Hepatocyte (in vitro differentiated cells): Measurements from ENCODE around the gene CUL1. TPM values are rescaled to one million over a fixed set of nuclear protein-coding genes. Genes with fewer than 3 reads are reported as not detected.

Experiments
- DNase-seq: peaks from one replicate; pipeline ENCODE4 v3.0.0-alpha.2; 2016; ENCODE audit warnings: low spot score
- H2AFZ ChIP-seq: fragments of 200-600 bp; sonication (generic); 2 replicates; pipeline ENCODE4 v1.6.0; 2016; ENCODE audit warnings: antibody characterized with exemption, mild to moderate bottlenecking
- H3K27ac ChIP-seq: fragments of 200-600 bp; sonication (generic); 2 replicates; pipeline ENCODE4 v1.5.1; 2016; ENCODE audit warnings: mild to moderate bottlenecking
- H3K27me3 ChIP-seq: fragments of 200-600 bp; sonication (generic); 2 replicates; pipeline ENCODE4 v1.6.1; 2016
- H3K36me3 ChIP-seq: fragments of 200-600 bp; sonication (generic); replicated peaks from 2 replicates; pipeline ENCODE4 v1.5.1; 2016; ENCODE audit warnings: low read depth; ENCODE audit not compliant: insufficient read depth
- H3K4me1 ChIP-seq: fragments of 200-600 bp; sonication (generic); 2 replicates; pipeline ENCODE4 v1.5.1; 2016; ENCODE audit warnings: mild to moderate bottlenecking, moderate library complexity; ENCODE audit not compliant: insufficient read depth
- H3K4me2 ChIP-seq: fragments of 200-600 bp; sonication (generic); 2 replicates; pipeline ENCODE4 v1.6.0; 2016
- H3K4me3 ChIP-seq: fragments of 200-600 bp; sonication (generic); 2 replicates; pipeline ENCODE4 v1.5.1; 2016; ENCODE audit warnings: mild to moderate bottlenecking
- H3K79me2 ChIP-seq: fragments of 200-600 bp; sonication (generic); 2 replicates; pipeline ENCODE4 v1.6.0; 2017; ENCODE audit warnings: mild to moderate bottlenecking
- H3K9me2 ChIP-seq: fragments of 200-600 bp; sonication (generic); replicated peaks from 2 replicates; pipeline ENCODE4 v1.6.0; 2017; ENCODE audit warnings: mild to moderate bottlenecking; ENCODE audit not compliant: insufficient read depth
- H3K9me3 ChIP-seq: fragments of 200-600 bp; sonication (generic); 2 replicates; pipeline ENCODE4 v1.5.1; 2016; ENCODE audit warnings: low read depth, mild to moderate bottlenecking
- H4K20me1 ChIP-seq: fragments of 200-600 bp; sonication (generic); 2 replicates; pipeline ENCODE4 v1.6.0; 2016; ENCODE audit warnings: mild to moderate bottlenecking; ENCODE audit not compliant: insufficient read depth, poor library complexity, severe bottlenecking
- CTCF ChIP-seq: fragments of 200-600 bp; sonication (generic); IDR thresholded peaks from 2 replicates; pipeline ENCODE4 v1.5.1; 2016; ENCODE audit warnings: antibody characterized with exemption, mild to moderate bottlenecking; ENCODE audit not compliant: poor library complexity
- EZH2 ChIP-seq: fragments of 200-600 bp; sonication (generic); IDR thresholded peaks from 2 replicates; pipeline ENCODE4 v1.6.1; 2016; ENCODE audit warnings: antibody characterized with exemption, mild to moderate bottlenecking, borderline replicate concordance
- EZH2phosphoT487 ChIP-seq: fragments of 200-600 bp; sonication (generic); IDR thresholded peaks from one replicate; pipeline ENCODE4 v1.6.1; 2018; ENCODE audit warnings: antibody characterized with exemption, mild to moderate bottlenecking, low read depth, moderate library complexity; ENCODE audit not compliant: unreplicated experiment, severe bottlenecking
- WGBS: methylation state at CpG from one replicate; pipeline ENCODE4 v1.1.6; 2016; ENCODE audit warnings: low lambda C conversion rate; ENCODE audit errors: missing lambda C conversion rate; 5-methylcytosine and 5-hydroxymethylcytosine counted together
- polyA plus RNA-seq: library from polyadenylated mRNA; unstranded; fragments of >200 nt; fragmentation: Nextera tagmentation; extraction: Ambion mirVana; gene quantifications from 2 replicates; pipeline ENCODE4 v1.2.1, GENCODE V29; 2016
- total RNA-seq: library from RNA; depleted of rRNA; stranded (reverse); fragments of >200 nt; gene quantifications from 2 replicates; pipeline ENCODE4 v1.2.3, GENCODE V29; 2014

CUL1 gene
- total and polyA plus RNA-seq, 2 experiments from 2014 or later, result 56.7 to 68.4 TPM

GRCh38 chr7:148821422-148821821 lies 122.7 kb downstream of the CUL1 start:
- H4K20me1 ChIP-seq, result no peaks in the 10 kb centered on the region
- no peaks in the 10 kb centered on the region for H3K79me2 ChIP-seq
- TF ChIP-seq EZH2, result no peak
- no peak for TF ChIP-seq EZH2phosphoT487
- TF ChIP-seq CTCF, result no peak
- no peaks in the 10 kb centered on the region for H3K9me3 ChIP-seq
- H3K4me1 ChIP-seq, result no peaks in the 10 kb centered on the region
- no peak for DNase-seq
- WGBS, result 89% methylated on average over 2 of the region's 2 CpGs
- H3K27me3 ChIP-seq, result no peaks in the 10 kb centered on the region
- no peak overlapping the region for H3K27ac ChIP-seq
- no peak overlapping the region for H3K4me3 ChIP-seq
- no peak overlapping the region for H2AFZ ChIP-seq
- no peaks in the 10 kb centered on the region for H3K9me2 ChIP-seq
- H3K4me2 ChIP-seq, result no peak overlapping the region
- H3K36me3 ChIP-seq, result no peaks in the 10 kb centered on the region

GRCh38 chr7:148824864-148825263 lies 126.2 kb downstream of the CUL1 start:
- no peaks in the 10 kb centered on the region for H3K36me3 ChIP-seq
- no peak overlapping the region for H2AFZ ChIP-seq
- H3K27ac ChIP-seq, result no peak overlapping the region
- no peak for DNase-seq
- no peak overlapping the region for H3K4me3 ChIP-seq
- no peaks in the 10 kb centered on the region for H3K9me2 ChIP-seq
- H3K27me3 ChIP-seq, result no peaks in the 10 kb centered on the region
- H3K4me2 ChIP-seq, result no peak overlapping the region
- no peaks in the 10 kb centered on the region for H3K79me2 ChIP-seq
- no peaks in the 10 kb centered on the region for H4K20me1 ChIP-seq
- no peaks in the 10 kb centered on the region for H3K4me1 ChIP-seq
- no peaks in the 10 kb centered on the region for H3K9me3 ChIP-seq
- 100% methylated on average over 2 of the region's 2 CpGs for WGBS
- TF ChIP-seq EZH2 (no peak), EZH2phosphoT487 (no peak), CTCF (no peak)

GRCh38 chr7:148825338-148825737 lies 126.6 kb downstream of the CUL1 start:
- Histone ChIP-seq H3K9me2 (no peaks in the 10 kb centered on the region), H4K20me1 (no peaks in the 10 kb centered on the region), H3K4me3 (no peak overlapping the region), H3K4me1 (no peaks in the 10 kb centered on the region), H3K27me3 (no peaks in the 10 kb centered on the region), H2AFZ (no peak overlapping the region), H3K27ac (no peak overlapping the region), H3K36me3 (no peaks in the 10 kb centered on the region), H3K79me2 (no peaks in the 10 kb centered on the region), H3K9me3 (no peaks in the 10 kb centered on the region), H3K4me2 (no peak overlapping the region)
- TF ChIP-seq EZH2 (no peak), EZH2phosphoT487 (no peak), CTCF (no peak)
- no peak for DNase-seq
- WGBS, result 60% methylated on average over 5 of the region's 5 CpGs

- TF ChIP-seq EZH2, result no peak
- TF ChIP-seq EZH2phosphoT487, result no peak
- TF ChIP-seq CTCF, result no peak
- Histone ChIP-seq H3K9me3 (no peaks in the 10 kb centered on the region), H4K20me1 (no peaks in the 10 kb centered on the region), H3K9me2 (no peaks in the 10 kb centered on the region), H3K36me3 (no peaks in the 10 kb centered on the region), H3K4me1 (no peaks in the 10 kb centered on the region), H3K27me3 (no peaks in the 10 kb centered on the region), H3K79me2 (peaks cover 11% of the 10 kb centered on the region), H3K27ac (no peak overlapping the region), H2AFZ (no peak overlapping the region), H3K4me2 (no peak overlapping the region), H3K4me3 (no peak overlapping the region)
- 96% methylated on average over 1 of the region's 1 CpG for WGBS
- DNase-seq, result no peak
These were observed 130.3 kb downstream of the CUL1 start for GRCh38 chr7:148828965-148829364.
